ENCODE results near the gene SCGB1C2.
"Not testable (repeated sequence)": the region's sequence is repeated elsewhere in the genome, so short reads cannot be mapped to it uniquely, and the experiment has no call there.

Gene SCGB1C2

GRCh38 chr17:159609-160008, 22.2 kb downstream of the SCGB1C2 start:
- TF ChIP-seq CTCF (IDR thresholded peaks at IDR 0.05; ENCODE audit: low read depth, low read length): no peak
- H3K4me3 ChIP-seq (ENCODE audit: low read depth, low read length): no peak overlapping the region

DNA sequence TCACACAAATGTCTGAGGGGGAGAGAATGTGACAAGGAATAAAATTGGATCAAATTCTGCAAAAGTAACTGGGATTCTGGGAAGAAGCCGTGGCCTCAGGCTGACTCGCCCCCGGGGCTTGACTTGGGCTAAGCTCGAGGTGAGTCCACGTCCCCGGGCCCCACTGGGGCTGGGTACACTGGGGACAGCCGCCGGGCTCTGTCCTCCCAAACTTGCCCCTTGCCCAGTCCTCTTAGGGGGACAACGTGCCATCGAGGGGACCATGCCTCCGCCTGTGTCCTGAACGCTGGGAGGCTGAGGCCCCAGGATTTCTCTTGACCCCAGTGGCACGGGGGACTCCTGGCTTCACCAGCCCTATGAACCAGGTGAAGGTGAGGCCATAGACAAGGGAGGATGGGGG, 23.0 kb downstream of the SCGB1C2 start:
- no peak overlapping the region for H3K4me3 ChIP-seq (ENCODE audit: low read depth, low read length)
- no peak for TF ChIP-seq CTCF (IDR thresholded peaks at IDR 0.05; ENCODE audit: low read depth, low read length)

- no peak overlapping the region for H3K4me3 ChIP-seq (ENCODE audit: low read depth, low read length)
- no peak for TF ChIP-seq CTCF (IDR thresholded peaks at IDR 0.05; ENCODE audit: low read depth, low read length)
Observed at GRCh38 chr17:161481-161880, 24.1 kb downstream of the SCGB1C2 start.

GRCh38 chr17:162689-163088, 25.3 kb downstream of the SCGB1C2 start:
- TF ChIP-seq CTCF (IDR thresholded peaks at IDR 0.05; ENCODE audit: low read depth, low read length): no peak

GRCh38 chr17:163514-164098, 26.2 kb downstream of the SCGB1C2 start:
- TF ChIP-seq CTCF (IDR thresholded peaks at IDR 0.05; ENCODE audit: low read depth, low read length): peak; percentile 56
- no peak overlapping the region for H3K4me3 ChIP-seq (ENCODE audit: low read depth, low read length)

More at GRCh38 chr17:162689-163088, 25.3 kb downstream of the SCGB1C2 start:
- no peak overlapping the region for H3K4me3 ChIP-seq (ENCODE audit: low read depth, low read length)

GRCh38 chr17:164303-165235, 27.2 kb downstream of the SCGB1C2 start:
- no peak for TF ChIP-seq CTCF (IDR thresholded peaks at IDR 0.05; ENCODE audit: low read depth, low read length)
- no peak overlapping the region for H3K4me3 ChIP-seq (ENCODE audit: low read depth, low read length)

- no peak overlapping the region for H3K4me3 ChIP-seq (ENCODE audit: low read depth, low read length)
- TF ChIP-seq CTCF (IDR thresholded peaks at IDR 0.05; ENCODE audit: low read depth, low read length): no peak
Observed at GRCh38 chr17:165939-166338, 28.6 kb downstream of the SCGB1C2 start.

DNA sequence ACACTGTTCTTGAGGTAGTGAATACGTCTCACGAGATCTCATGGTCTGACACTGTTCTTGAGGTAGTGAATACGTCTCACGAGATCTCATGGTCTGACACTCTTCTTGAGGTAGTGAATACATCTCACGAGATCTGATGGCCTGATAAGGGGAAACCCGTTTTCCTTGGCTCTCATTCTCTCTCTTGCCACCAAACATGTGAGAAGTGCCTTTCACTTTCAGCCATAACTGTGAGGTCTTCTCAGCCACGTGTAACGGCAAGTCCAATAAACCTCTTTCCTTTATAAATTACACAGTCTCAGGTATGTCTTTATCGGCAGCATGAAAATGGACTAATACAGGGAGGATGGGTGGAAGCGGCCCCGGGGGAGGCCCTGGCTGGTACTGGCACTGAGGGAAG, 31.2 kb downstream of the SCGB1C2 start:
- not testable (repeated sequence) for H3K4me3 ChIP-seq (ENCODE audit: low read depth, low read length)
